Measurements from ENCODE around the gene OGFR.

DNA sequence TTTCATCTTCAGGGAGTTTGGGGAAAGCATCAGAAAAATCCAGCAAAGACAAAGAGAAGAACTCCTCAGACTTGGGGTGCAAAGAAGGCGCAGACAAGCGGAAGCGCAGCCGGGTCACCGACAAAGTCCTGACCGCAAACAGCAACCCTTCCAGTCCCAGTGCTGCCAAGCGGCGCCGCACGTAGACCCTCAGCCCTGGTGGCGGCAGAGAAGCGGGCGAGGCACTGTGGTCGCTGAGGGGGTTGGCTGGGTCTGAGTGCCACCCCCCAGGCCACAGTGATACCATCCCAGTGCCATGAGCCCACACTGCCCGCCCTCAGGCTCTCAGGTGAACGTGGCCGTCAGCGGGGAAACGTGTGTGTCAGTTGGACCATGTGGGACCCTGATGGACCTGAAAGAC lies 5.2 kb upstream of the OGFR start:
- no peak for TF ChIP-seq CTCF (IDR thresholded peaks at IDR 0.05)
- TF ChIP-seq POLR2A (IDR thresholded peaks at IDR 0.05): no peak
